ENCODE results near the gene ATOX1. TPM values are rescaled to one million over a fixed set of nuclear protein-coding genes. Genes with fewer than 3 reads are reported as not detected.

The ATOX1 gene
- total RNA-seq, 2 donors from 2014 or later, result 32.9 to 36.8 TPM

DNA sequence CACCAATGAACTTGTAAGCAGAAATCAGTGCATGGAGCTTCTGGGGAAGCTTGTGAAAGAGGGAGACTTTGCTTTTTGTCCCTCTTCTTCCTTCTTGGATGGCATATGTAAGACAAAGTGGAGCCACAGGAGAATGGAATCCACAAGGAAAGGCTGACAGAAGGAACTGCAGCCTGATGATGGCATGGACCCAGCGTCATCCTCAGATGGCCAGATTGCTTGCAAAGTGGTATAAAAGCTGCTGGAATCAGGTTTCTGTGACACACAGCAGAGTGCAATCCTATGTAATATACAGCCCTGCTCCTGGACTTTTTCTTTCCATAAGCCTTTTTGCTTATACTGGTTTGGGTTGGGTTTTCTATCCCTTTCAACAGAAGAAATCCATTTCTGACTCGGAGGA, 40.3 kb downstream of the ATOX1 start:
- ATAC-seq (ENCODE audit: insufficient number of reproducible peaks, low FRiP score, low read depth) (no peak), DNase-seq (ENCODE audit: low spot score) (no peak)
- H3K9me3 ChIP-seq, result no peaks in the 10 kb centered on the region
- H3K4me1 ChIP-seq (ENCODE audit: control insufficient read depth in 1 of 2, low read depth in 2 of 2), result peaks cover 8 to 58% of the 10 kb centered on the region in 2 donors
- H3K4me3 ChIP-seq, result no peak overlapping the region
- TF ChIP-seq, protein P1, sequence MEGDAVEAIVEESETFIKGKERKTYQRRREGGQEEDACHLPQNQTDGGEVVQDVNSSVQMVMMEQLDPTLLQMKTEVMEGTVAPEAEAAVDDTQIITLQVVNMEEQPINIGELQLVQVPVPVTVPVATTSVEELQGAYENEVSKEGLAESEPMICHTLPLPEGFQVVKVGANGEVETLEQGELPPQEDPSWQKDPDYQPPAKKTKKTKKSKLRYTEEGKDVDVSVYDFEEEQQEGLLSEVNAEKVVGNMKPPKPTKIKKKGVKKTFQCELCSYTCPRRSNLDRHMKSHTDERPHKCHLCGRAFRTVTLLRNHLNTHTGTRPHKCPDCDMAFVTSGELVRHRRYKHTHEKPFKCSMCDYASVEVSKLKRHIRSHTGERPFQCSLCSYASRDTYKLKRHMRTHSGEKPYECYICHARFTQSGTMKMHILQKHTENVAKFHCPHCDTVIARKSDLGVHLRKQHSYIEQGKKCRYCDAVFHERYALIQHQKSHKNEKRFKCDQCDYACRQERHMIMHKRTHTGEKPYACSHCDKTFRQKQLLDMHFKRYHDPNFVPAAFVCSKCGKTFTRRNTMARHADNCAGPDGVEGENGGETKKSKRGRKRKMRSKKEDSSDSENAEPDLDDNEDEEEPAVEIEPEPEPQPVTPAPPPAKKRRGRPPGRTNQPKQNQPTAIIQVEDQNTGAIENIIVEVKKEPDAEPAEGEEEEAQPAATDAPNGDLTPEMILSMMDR (IDR thresholded peaks at IDR 0.05), result no peak
- no peaks in the 10 kb centered on the region for H3K27me3 ChIP-seq (replicated peaks; ENCODE audit: insufficient read depth)
- H3K36me3 ChIP-seq, result no peaks in the 10 kb centered on the region
- H3K27ac ChIP-seq, result peak overlapping the region; percentile 59 to 75

DNA sequence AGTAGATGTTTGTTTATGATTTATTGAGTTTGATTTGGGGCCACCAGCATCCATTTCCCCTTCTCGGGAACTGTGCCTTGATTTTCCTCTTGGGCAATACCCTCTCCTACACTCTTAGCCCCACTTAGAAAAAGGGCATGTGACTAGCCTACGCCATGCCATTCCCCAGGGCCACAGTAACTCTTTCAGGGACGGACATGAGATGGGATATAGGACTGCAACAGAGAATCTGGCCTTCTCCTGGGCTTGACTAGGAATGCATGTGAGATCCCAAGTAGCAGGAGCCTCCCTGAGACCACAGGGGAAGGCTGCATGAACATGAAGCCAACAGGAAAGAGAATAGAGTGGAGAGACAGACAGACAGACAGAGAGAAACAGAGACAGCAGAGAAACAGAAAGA, 41.0 kb downstream of the ATOX1 start:
- H3K36me3 ChIP-seq, result no peaks in the 10 kb centered on the region
- TF ChIP-seq, protein P1 (IDR thresholded peaks at IDR 0.05), result no peak
- no peaks in the 10 kb centered on the region for H3K9me3 ChIP-seq
- H3K4me3 ChIP-seq, result no peak overlapping the region
- ATAC-seq (ENCODE audit: insufficient number of reproducible peaks, low FRiP score, low read depth) (no peak), DNase-seq (ENCODE audit: low spot score) (no peak)
- H3K27ac ChIP-seq, result peak overlapping the region; percentile 59 to 75
- peaks cover 8 to 54% of the 10 kb centered on the region in 2 donors for H3K4me1 ChIP-seq (ENCODE audit: control insufficient read depth in 1 of 2, low read depth in 2 of 2)
- H3K27me3 ChIP-seq (replicated peaks; ENCODE audit: insufficient read depth), result no peaks in the 10 kb centered on the region

DNA sequence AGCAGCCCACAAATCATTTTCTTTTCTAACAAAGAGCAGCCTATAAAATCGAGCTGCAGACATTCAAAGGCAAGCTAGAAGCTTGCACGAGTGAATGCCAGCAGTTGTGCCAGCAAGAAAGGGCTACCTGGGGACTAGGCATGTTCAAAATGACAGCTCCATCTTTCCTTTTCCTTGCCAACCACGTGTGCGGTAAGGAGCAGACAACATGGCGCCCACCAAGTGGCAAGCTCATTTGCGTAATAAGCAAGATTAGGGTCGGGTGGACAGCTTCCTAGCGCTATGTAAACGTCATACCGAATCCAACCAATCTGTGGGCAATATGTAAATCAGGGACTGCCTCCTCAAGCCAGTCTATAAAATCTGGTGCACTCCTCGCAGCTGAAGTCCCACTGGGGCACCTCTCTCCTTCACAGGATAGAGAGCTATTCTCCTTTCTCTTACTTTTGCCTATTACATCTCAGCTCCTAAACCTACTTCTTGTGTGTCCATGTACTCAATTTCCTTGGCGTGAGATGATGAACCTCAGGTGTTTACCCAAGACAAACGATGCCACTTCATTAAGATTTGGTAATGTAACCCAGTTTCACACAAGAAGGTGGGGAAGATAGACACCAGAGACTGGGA, 49.2 kb downstream of the ATOX1 start:
- Histone ChIP-seq H3K4me3 (no peak overlapping the region), H3K36me3 (no peaks in the 10 kb centered on the region), H3K27ac (no peak overlapping the region), H3K9me3 (no peaks in the 10 kb centered on the region), H3K27me3 (replicated peaks; ENCODE audit: insufficient read depth) (no peaks in the 10 kb centered on the region), H3K4me1 (ENCODE audit: control insufficient read depth in 1 of 2, low read depth in 2 of 2) (no peaks in the 10 kb centered on the region)
- TF ChIP-seq, protein P1 (IDR thresholded peaks at IDR 0.05), result no peak
- no peak for ATAC-seq (ENCODE audit: insufficient number of reproducible peaks, low FRiP score, low read depth)
- no peak for DNase-seq (ENCODE audit: low spot score)

DNA sequence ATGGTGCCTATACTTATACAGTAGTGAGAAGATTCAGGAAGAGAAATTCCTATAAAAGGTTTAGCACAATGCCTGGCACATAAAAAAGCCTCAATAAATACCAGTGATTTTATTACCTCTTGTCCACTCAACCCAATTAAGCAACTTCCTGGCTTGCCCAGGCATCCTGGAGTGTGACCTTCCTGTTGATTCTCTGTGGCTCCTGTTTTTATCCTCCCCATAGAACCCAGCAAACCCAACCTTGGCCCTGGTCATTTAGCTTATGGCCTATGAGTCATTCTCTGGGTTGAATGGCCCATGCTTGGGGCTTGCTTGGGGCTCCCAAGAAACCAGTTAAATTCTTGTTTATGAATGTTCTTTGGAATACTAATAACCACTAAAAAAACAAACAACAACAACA, 50.3 kb downstream of the ATOX1 start:
- H3K4me3 ChIP-seq, result no peak overlapping the region
- H3K4me1 ChIP-seq (ENCODE audit: control insufficient read depth in 1 of 2, low read depth in 2 of 2), result no peaks in the 10 kb centered on the region
- DNase-seq (ENCODE audit: low spot score) (no peak), ATAC-seq (ENCODE audit: insufficient number of reproducible peaks, low FRiP score, low read depth) (no peak)
- no peaks in the 10 kb centered on the region for H3K9me3 ChIP-seq
- no peaks in the 10 kb centered on the region for H3K27me3 ChIP-seq (replicated peaks; ENCODE audit: insufficient read depth)
- no peaks in the 10 kb centered on the region for H3K36me3 ChIP-seq
- TF ChIP-seq, protein P1 (IDR thresholded peaks at IDR 0.05), result no peak
- H3K27ac ChIP-seq, result no peak overlapping the region

DNA sequence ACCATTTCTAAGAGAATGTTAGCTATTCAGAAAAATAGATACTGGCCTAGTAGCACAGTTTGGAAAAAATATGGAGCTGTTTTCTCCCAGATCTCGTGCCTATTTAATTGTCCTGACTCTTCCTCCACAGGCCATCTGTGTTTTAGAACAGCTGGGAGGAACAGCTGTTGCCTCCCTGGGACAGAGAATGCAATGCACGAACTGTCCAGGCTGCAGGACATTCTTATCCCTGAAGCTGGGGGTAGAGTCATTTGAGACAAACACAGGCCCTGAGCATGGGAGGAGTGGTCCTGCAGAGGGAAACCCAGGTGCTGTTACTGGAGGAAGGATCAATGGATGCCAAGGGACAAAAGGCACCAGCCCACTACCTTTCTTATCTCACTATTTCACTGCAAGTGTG, 50.9 kb downstream of the ATOX1 start:
- no peak overlapping the region for H3K27ac ChIP-seq
- H3K4me3 ChIP-seq, result no peak overlapping the region
- H3K27me3 ChIP-seq (replicated peaks; ENCODE audit: insufficient read depth), result no peaks in the 10 kb centered on the region
- ATAC-seq (ENCODE audit: insufficient number of reproducible peaks, low FRiP score, low read depth) (no peak), DNase-seq (ENCODE audit: low spot score) (no peak)
- TF ChIP-seq, protein P1 (IDR thresholded peaks at IDR 0.05), result no peak
- H3K36me3 ChIP-seq, result no peaks in the 10 kb centered on the region
- peaks cover under 1 to 2% of the 10 kb centered on the region in 2 donors for H3K4me1 ChIP-seq (ENCODE audit: control insufficient read depth in 1 of 2, low read depth in 2 of 2)
- H3K9me3 ChIP-seq, result no peaks in the 10 kb centered on the region
